Activated B cell treated with CpG ODN at 0.5 μM for 24 hours (primary cell): ENCODE data around the gene PKIB. TPM values are rescaled to one million over a fixed set of nuclear protein-coding genes. Genes with fewer than 3 reads are reported as not detected.

Experiments
- ATAC-seq: fragments of 200-7000 bp; cut with Tn5 transposase; one replicate; pipeline ENCODE4 v1.10.0; 2021; ENCODE audit warnings: low read depth, mild to moderate bottlenecking, moderate library complexity
- CTCF ChIA-PET: fragments of 350-600 bp; sonication (Branson Sonifier 250); formaldehyde crosslinking; loops from one replicate; lab custom pipeline; 2021; ENCODE audit warnings: antibody characterized with exemption; lab: Charles Lee
- POLR2A ChIA-PET: fragments of 350-600 bp; sonication (Branson Sonifier 250); formaldehyde crosslinking; loops from one replicate; lab custom pipeline; 2021; ENCODE audit warnings: antibody characterized with exemption; lab: Charles Lee
- DNase-seq: peaks from one replicate; pipeline ENCODE4 v3.0.0; 2022
- H3K27ac Mint-ChIP-seq: one replicate; pipeline ENCODE4 v1.8.0; 2020; ENCODE audit warnings: mixed read lengths
- H3K27me3 Mint-ChIP-seq: one replicate; pipeline ENCODE4 v1.8.0; 2021; ENCODE audit warnings: mixed read lengths
- H3K36me3 Mint-ChIP-seq: one replicate; pipeline ENCODE4 v1.8.0; 2021; ENCODE audit warnings: low read depth, mixed read lengths
- H3K4me1 Mint-ChIP-seq: one replicate; pipeline ENCODE4 v1.8.0; 2021; ENCODE audit warnings: mixed read lengths
- H3K4me3 Mint-ChIP-seq: one replicate; pipeline ENCODE4 v1.8.0; 2020; ENCODE audit warnings: mild to moderate bottlenecking, mixed read lengths
- H3K9me3 Mint-ChIP-seq: one replicate; pipeline ENCODE4 v1.8.0; 2020; ENCODE audit warnings: mixed read lengths
- intact Hi-C: fragments of 100-400 bp; cut with micrococcal nuclease; formaldehyde crosslinking; loops from one replicate; pipeline ENCODE4 v1.15.1; 2024
- total RNA-seq: library from RNA; stranded (reverse); gene quantifications from 2 replicates; pipeline ENCODE4 v1.2.3, GENCODE V29; 2022
- TF ChIP-seq, protein P1 (sequence below): fragments of 200-600 bp; IDR thresholded peaks from one replicate; pipeline ENCODE4 v1.8.0; 2022; ENCODE audit warnings: antibody characterized with exemption, mild to moderate bottlenecking

The PKIB gene
- total RNA-seq, 1 donor from 2014 or later: 1.2 TPM

DNA sequence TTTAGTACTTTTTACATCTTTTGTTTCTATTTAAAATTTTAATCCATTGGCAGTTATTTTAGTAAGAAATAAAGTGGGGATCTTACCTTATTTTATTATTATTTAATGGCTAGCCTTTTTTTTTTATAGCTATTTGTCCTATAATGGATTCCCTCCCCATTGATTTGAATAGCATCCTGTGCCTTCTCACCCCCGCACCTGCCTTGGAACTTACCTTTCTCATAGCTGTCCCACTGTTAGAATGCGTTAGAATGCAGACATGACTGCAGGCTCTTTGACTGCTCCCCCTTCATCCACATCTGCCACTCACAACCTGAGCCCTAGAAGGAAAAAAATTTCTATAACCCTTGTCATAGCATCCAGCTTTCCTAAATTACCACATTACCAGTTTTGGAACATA, 9.1 kb downstream of the PKIB start:
- Mint-ChIP-seq H3K36me3 (no peaks in the 10 kb centered on the region), H3K4me1 (no peaks in the 10 kb centered on the region), H3K27ac (no peak overlapping the region), H3K9me3 (peaks cover 2% of the 10 kb centered on the region), H3K4me3 (no peak overlapping the region), H3K27me3 (peaks cover 7% of the 10 kb centered on the region)
- DNase-seq (no peak), ATAC-seq (no peak)
- TF ChIP-seq, protein P1, sequence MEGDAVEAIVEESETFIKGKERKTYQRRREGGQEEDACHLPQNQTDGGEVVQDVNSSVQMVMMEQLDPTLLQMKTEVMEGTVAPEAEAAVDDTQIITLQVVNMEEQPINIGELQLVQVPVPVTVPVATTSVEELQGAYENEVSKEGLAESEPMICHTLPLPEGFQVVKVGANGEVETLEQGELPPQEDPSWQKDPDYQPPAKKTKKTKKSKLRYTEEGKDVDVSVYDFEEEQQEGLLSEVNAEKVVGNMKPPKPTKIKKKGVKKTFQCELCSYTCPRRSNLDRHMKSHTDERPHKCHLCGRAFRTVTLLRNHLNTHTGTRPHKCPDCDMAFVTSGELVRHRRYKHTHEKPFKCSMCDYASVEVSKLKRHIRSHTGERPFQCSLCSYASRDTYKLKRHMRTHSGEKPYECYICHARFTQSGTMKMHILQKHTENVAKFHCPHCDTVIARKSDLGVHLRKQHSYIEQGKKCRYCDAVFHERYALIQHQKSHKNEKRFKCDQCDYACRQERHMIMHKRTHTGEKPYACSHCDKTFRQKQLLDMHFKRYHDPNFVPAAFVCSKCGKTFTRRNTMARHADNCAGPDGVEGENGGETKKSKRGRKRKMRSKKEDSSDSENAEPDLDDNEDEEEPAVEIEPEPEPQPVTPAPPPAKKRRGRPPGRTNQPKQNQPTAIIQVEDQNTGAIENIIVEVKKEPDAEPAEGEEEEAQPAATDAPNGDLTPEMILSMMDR: no peak
- intact Hi-C loops: no loop called here
- ChIA-PET POLR2A (no interaction called here), CTCF (no interaction called here)

DNA sequence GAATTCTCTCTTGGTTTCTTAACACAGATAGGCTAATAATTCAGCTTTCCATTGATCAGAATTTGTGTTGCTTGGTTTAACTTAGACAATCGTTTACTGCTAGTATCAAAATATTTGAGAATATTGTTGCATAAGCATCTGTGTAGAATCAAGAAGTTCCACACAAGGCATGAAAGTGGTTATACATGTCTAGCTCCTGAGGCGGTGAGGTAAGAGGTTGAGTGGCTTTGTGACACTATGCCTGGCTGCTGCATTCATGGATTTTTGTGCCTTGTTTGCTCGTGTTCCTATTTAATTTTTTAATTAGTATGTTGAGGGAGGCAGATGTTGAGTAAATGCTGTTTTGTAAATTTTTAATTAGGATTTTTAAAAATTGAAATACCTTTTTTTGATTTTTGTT, 10.2 kb downstream of the PKIB start:
- ChIA-PET CTCF (interaction anchor here (0.9 kb wide), 1 partner anchor 90 kb away, joined by 4 read pairs; no protein-coding TSS in a partner anchor), POLR2A (no interaction called here)
- Mint-ChIP-seq H3K4me1 (no peaks in the 10 kb centered on the region), H3K27ac (no peak overlapping the region), H3K27me3 (peaks cover 5% of the 10 kb centered on the region), H3K4me3 (no peak overlapping the region), H3K9me3 (peaks cover 2% of the 10 kb centered on the region), H3K36me3 (no peaks in the 10 kb centered on the region)
- ATAC-seq (no peak), DNase-seq (no peak)
- TF ChIP-seq, protein P1: no peak
- intact Hi-C loops: no loop called here

DNA sequence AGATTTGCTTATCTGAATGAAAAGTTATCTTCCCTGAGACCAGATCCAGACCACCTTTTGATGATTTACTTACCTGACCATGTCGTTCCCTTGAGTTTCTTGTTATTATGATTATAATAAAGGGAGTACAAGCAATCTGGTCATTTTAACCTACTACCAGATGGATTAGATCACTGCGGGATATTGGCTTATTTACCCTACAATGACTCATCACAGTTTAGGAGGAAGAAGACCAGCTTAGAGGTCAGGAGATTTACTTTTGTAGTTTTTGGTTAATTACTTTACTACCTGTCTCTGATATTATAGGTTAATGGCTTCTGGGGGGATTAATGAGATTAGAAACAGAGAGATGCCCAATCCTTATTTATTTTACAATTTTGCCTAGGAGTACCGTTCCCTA, 10.7 kb downstream of the PKIB start:
- Mint-ChIP-seq H3K4me3 (no peak overlapping the region), H3K4me1 (no peaks in the 10 kb centered on the region)
- CTCF ChIA-PET: interaction anchor here (0.9 kb wide), 1 partner anchor 90 kb away, joined by 4 read pairs; no protein-coding TSS in a partner anchor

GRCh38 chr6:122621638-122622037, 11.4 kb downstream of the PKIB start:
- H3K27me3 Mint-ChIP-seq: peaks cover 3% of the 10 kb centered on the region
- H3K27ac Mint-ChIP-seq: no peak overlapping the region
- H3K36me3 Mint-ChIP-seq: no peaks in the 10 kb centered on the region
- no peak for DNase-seq
- H3K4me1 Mint-ChIP-seq: no peaks in the 10 kb centered on the region
- ATAC-seq: no peak
- TF ChIP-seq, protein P1: no peak
- ChIA-PET CTCF (no interaction called here), POLR2A (no interaction called here)
- no peaks in the 10 kb centered on the region for H3K9me3 Mint-ChIP-seq
- no peak overlapping the region for H3K4me3 Mint-ChIP-seq
- intact Hi-C loops: no loop called here

More for the DNA sequence above, 10.7 kb downstream of the PKIB start:
- intact Hi-C loops: no loop called here
- no peak for DNase-seq
- no peak for ATAC-seq
- TF ChIP-seq, protein P1: no peak
- no peaks in the 10 kb centered on the region for H3K36me3 Mint-ChIP-seq
- no peaks in the 10 kb centered on the region for H3K9me3 Mint-ChIP-seq
- no peak overlapping the region for H3K27ac Mint-ChIP-seq
- POLR2A ChIA-PET: no interaction called here
- peaks cover 3% of the 10 kb centered on the region for H3K27me3 Mint-ChIP-seq

GRCh38 chr6:122622479-122622878, 12.3 kb downstream of the PKIB start:
- ChIA-PET POLR2A (no interaction called here), CTCF (no interaction called here)

More at GRCh38 chr6:122622479-122622878, 12.3 kb downstream of the PKIB start:
- Mint-ChIP-seq H3K9me3 (no peaks in the 10 kb centered on the region), H3K27ac (no peak overlapping the region), H3K36me3 (no peaks in the 10 kb centered on the region), H3K27me3 (peaks cover 3% of the 10 kb centered on the region), H3K4me1 (no peaks in the 10 kb centered on the region), H3K4me3 (no peak overlapping the region)
- intact Hi-C loops: no loop called here
- no peak for ATAC-seq
- DNase-seq: no peak
- TF ChIP-seq, protein P1: no peak
